Keratinocyte (primary cell): ENCODE measurements around the gene CHD3. TPM values are rescaled to one million over a fixed set of nuclear protein-coding genes. Genes with fewer than 3 reads are reported as not detected.

Source experiments
- DNase-seq: peaks from one replicate; pipeline ENCODE4 v3.0.0-alpha.2; 2011; ENCODE audit warnings: low read depth, missing footprints, low spot score
- FAIRE-seq: peaks from 2 replicates; lab custom pipeline; 2011; peaks lifted over from hg19 to GRCh38; lab: Jason Lieb, UNC
- H2AFZ ChIP-seq: 2 replicates; pipeline ENCODE4 v1.6.0; 2012; ENCODE audit warnings: low read length, control low read depth, inconsistent platforms; ENCODE audit not compliant: control insufficient read depth
- H3K27ac ChIP-seq: 2 replicates; pipeline ENCODE4 v1.5.1; 2011; ENCODE audit warnings: low read length; ENCODE audit not compliant: control insufficient read depth, insufficient read depth
- H3K27me3 ChIP-seq: 3 replicates; pipeline ENCODE4 v1.6.0; 2011; ENCODE audit warnings: low read length; ENCODE audit not compliant: control insufficient read depth, insufficient read depth; ENCODE audit errors: extremely low read depth
- H3K36me3 ChIP-seq, 2 experiments: 2 replicates in 1 of 2; 3 replicates in 1 of 2; pipeline ENCODE4 v1.5.1; 2011; ENCODE audit warnings: low read length in 2 of 2, mild to moderate bottlenecking in 1 of 2; ENCODE audit not compliant: control insufficient read depth in 2 of 2, insufficient read depth in 2 of 2; ENCODE audit errors: extremely low read depth in 1 of 2
- H3K4me1 ChIP-seq: 3 replicates; pipeline ENCODE4 v1.5.1; 2011; ENCODE audit warnings: low read length; ENCODE audit not compliant: control insufficient read depth, insufficient read depth; ENCODE audit errors: extremely low read depth
- H3K4me2 ChIP-seq: 3 replicates; pipeline ENCODE4 v1.6.0; 2011; ENCODE audit warnings: low read depth, low read length; ENCODE audit not compliant: control insufficient read depth, insufficient read depth; ENCODE audit errors: extremely low read depth
- H3K4me3 ChIP-seq, 3 experiments: fragments of 200-600 bp in 1 of 3; sonication (generic) in 1 of 3; 2 replicates in 2 of 3; 3 replicates in 1 of 3; pipeline ENCODE4 v1.5.1; 2011 to 2016; ENCODE audit warnings: low read length in 3 of 3, mild to moderate bottlenecking in 3 of 3, control low read depth in 2 of 3, inconsistent platforms in 1 of 3, low read depth in 1 of 3, mixed read lengths in 1 of 3, mixed run types in 1 of 3, moderate library complexity in 1 of 3; ENCODE audit not compliant: control insufficient read depth in 2 of 3, insufficient read depth in 2 of 3; ENCODE audit errors: extremely low read depth in 1 of 3
- H3K79me2 ChIP-seq: 2 replicates; pipeline ENCODE4 v1.6.0; 2012; ENCODE audit warnings: low read length; ENCODE audit not compliant: control insufficient read depth, insufficient read depth
- H3K9ac ChIP-seq: 3 replicates; pipeline ENCODE4 v1.6.0; 2011; ENCODE audit warnings: low read length; ENCODE audit not compliant: control insufficient read depth, insufficient read depth; ENCODE audit errors: extremely low read depth
- H3K9me1 ChIP-seq: 3 replicates; pipeline ENCODE4 v1.6.0; 2011; ENCODE audit warnings: low read length; ENCODE audit not compliant: control insufficient read depth, insufficient read depth; ENCODE audit errors: extremely low read depth
- H3K9me3 ChIP-seq: 2 replicates; pipeline ENCODE4 v1.5.1; 2012; ENCODE audit warnings: low read depth, low read length; ENCODE audit not compliant: control insufficient read depth
- H4K20me1 ChIP-seq: 3 replicates; pipeline ENCODE4 v1.6.0; 2011; ENCODE audit warnings: low read length; ENCODE audit not compliant: control insufficient read depth, insufficient read depth; ENCODE audit errors: extremely low read depth
- EZH2 ChIP-seq: IDR thresholded peaks from one replicate; pipeline ENCODE4 v1.6.1; 2012; ENCODE audit warnings: inconsistent platforms, mild to moderate bottlenecking, low read length, moderate library complexity
- dilution Hi-C: fragments of 300-500 bp; cut with MboI; formaldehyde crosslinking; loops from one replicate; pipeline ENCODE4 v1.7.0; 2020; ENCODE audit warnings: low sequenced_read_pairs; ENCODE audit not compliant: extremely low pct_ligation_motif_present
- polyA plus RNA-seq, 5 experiments: library from polyadenylated mRNA; depleted of rRNA in 3 of 5; stranded (reverse) in 3 of 5; stranded (forward) in 1 of 5; unstranded in 1 of 5; fragments of >200 nt; gene quantifications; 1 replicate in 1 of 5; 2 replicates in 3 of 5; 3 replicates in 1 of 5; pipeline versions ENCODE4 v1.2.1 to v1.2.3, GENCODE V29; 2011 to 2012; ENCODE audit warnings: missing spikeins in 2 of 5, low read depth in 1 of 5, low replicate concordance in 1 of 5
- TF ChIP-seq, protein P1 (sequence below), 3 experiments: IDR thresholded peaks in 1 of 3; conservative IDR thresholded peaks in 1 of 3; optimal IDR thresholded peaks in 1 of 3; 2 replicates in 2 of 3; 3 replicates in 1 of 3; pipeline versions ENCODE3 to v1.5.1; 2011; ENCODE audit warnings: low read length in 3 of 3, mild to moderate bottlenecking in 3 of 3, moderate library complexity in 2 of 3, control low read depth in 1 of 3, inconsistent platforms in 1 of 3; ENCODE audit not compliant: insufficient read depth in 2 of 3; ENCODE audit errors: extremely low read depth in 1 of 3

CHD3 gene
- polyA plus RNA-seq, 1 donor (not counting 4 experiments of a cell fraction or from before 2014, with no cell fraction given): 30.1 TPM

DNA sequence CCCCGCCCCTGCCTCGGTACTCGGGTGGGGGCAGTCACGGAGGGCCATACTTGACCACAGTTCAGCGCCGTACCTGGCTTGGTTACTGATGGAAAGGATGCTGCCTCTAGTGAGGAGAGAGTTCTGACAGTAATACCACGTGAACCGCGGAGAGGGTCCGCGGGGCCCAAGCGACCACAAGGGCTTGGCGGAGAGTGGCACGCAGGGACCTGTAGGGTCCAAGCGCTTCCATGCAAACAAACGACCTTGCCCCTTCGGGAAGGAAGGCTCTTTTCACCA is 45.4 kb upstream of the CHD3 start:
- H3K4me3 ChIP-seq: peak overlapping the region; percentile 67 to 98 (median 97)
- peaks cover 14 to 16% of the 10 kb centered on the region in 2 experiments for H3K36me3 ChIP-seq
- peaks cover 3% of the 10 kb centered on the region for H4K20me1 ChIP-seq
- peak overlapping the region; percentile 99 for H3K9ac ChIP-seq
- peak overlapping the region; percentile 22 for H2AFZ ChIP-seq
- H3K27ac ChIP-seq: peak overlapping the region; percentile 99
- no peak for TF ChIP-seq EZH2
- TF ChIP-seq, protein P1, sequence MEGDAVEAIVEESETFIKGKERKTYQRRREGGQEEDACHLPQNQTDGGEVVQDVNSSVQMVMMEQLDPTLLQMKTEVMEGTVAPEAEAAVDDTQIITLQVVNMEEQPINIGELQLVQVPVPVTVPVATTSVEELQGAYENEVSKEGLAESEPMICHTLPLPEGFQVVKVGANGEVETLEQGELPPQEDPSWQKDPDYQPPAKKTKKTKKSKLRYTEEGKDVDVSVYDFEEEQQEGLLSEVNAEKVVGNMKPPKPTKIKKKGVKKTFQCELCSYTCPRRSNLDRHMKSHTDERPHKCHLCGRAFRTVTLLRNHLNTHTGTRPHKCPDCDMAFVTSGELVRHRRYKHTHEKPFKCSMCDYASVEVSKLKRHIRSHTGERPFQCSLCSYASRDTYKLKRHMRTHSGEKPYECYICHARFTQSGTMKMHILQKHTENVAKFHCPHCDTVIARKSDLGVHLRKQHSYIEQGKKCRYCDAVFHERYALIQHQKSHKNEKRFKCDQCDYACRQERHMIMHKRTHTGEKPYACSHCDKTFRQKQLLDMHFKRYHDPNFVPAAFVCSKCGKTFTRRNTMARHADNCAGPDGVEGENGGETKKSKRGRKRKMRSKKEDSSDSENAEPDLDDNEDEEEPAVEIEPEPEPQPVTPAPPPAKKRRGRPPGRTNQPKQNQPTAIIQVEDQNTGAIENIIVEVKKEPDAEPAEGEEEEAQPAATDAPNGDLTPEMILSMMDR (optimal IDR thresholded peaks at IDR 0.05 in 1 of 3, IDR thresholded peaks at IDR 0.05 in 1 of 3, conservative IDR thresholded peaks at IDR 0.05 in 1 of 3; ENCODE audit: extremely low read depth in 1 of 3, insufficient read depth in 2 of 3, low read length in 3 of 3): no peak
- no peaks in the 10 kb centered on the region for H3K9me1 ChIP-seq
- H3K4me1 ChIP-seq: peaks cover 44% of the 10 kb centered on the region
- H3K27me3 ChIP-seq: no peaks in the 10 kb centered on the region
- FAIRE-seq (no peak), DNase-seq (no peak)
- no peaks in the 10 kb centered on the region for H3K9me3 ChIP-seq
- peak overlapping the region; percentile 99 for H3K4me2 ChIP-seq
- H3K79me2 ChIP-seq: peaks cover 30% of the 10 kb centered on the region
- dilution Hi-C loops: no loop called here

DNA sequence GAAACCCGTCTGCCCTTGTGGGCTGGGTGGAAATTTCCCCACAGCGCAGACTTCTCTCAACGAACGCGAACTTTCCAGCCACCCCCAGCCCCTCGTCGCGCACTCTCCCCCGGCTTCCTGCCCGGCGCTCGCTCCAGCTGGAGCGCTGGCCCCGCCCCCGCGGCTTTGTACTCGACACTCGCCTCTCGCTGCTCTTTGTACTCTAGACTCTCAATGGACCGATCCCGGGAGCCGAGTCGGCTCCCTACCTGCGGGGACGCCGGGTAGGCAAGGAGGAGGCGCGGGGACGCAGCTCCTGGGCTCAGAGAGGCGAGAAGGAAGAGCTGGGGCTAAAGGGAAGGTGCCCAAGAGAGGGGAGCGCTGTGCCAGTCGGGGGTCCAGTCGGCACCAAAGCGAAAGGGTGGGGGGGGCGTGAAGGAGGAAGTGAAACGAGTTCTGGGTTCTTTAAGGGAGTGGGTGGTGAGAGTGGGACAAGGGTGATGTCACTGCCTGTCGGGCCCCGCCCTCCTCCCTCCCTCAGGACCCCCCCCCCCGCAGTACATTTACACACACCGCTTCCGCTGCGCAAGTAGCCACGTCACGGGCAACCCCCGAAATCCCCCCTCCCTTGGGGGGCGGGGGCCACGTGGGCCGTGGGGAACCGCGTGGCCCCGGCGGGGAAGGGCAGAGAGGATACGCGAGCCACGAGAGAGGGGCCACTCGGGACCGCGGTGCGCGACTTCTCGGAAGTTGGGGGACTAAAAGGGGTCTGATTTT is 44.9 kb upstream of the CHD3 start:
- Histone ChIP-seq H4K20me1 (peaks cover 3% of the 10 kb centered on the region), H3K4me1 (peaks cover 40% of the 10 kb centered on the region), H3K36me3 (peaks cover 15 to 17% of the 10 kb centered on the region in 2 experiments), H3K79me2 (peaks cover 27% of the 10 kb centered on the region), H3K27me3 (no peaks in the 10 kb centered on the region), H3K4me3 (peak overlapping the region; percentile 67 to 98 (median 97)), H2AFZ (peak overlapping the region; percentile 22), H3K9me3 (no peaks in the 10 kb centered on the region), H3K9ac (peak overlapping the region; percentile 99), H3K4me2 (peak overlapping the region; percentile 99), H3K9me1 (no peaks in the 10 kb centered on the region), H3K27ac (peak overlapping the region; percentile 99)
- DNase-seq: no peak
- FAIRE-seq: no peak
- TF ChIP-seq, protein P1 (optimal IDR thresholded peaks at IDR 0.05 in 1 of 3, IDR thresholded peaks at IDR 0.05 in 1 of 3, conservative IDR thresholded peaks at IDR 0.05 in 1 of 3; ENCODE audit: extremely low read depth in 1 of 3, insufficient read depth in 2 of 3, low read length in 3 of 3): no peak
- dilution Hi-C loops: no loop called here
